Smooth muscle cell (in vitro differentiated cells): ENCODE measurements around the gene LRRC27. TPM values are rescaled to one million over a fixed set of nuclear protein-coding genes. Genes with fewer than 3 reads are reported as not detected.

Experiments
- DNase-seq: peaks from one replicate; lab custom pipeline; 2025; ENCODE audit not compliant: unreplicated experiment; lab: John Stamatoyannopoulos, UW
- H2AFZ ChIP-seq: fragments of 200-600 bp; sonication (generic); 2 replicates; pipeline ENCODE4 v1.6.0; 2016; ENCODE audit warnings: antibody characterized with exemption, low read depth, mild to moderate bottlenecking
- H3F3A ChIP-seq: fragments of 200-600 bp; sonication (generic); 2 replicates; pipeline ENCODE4 v1.6.0; 2017; ENCODE audit warnings: antibody characterized with exemption, low read depth
- H3K27ac ChIP-seq: fragments of 200-600 bp; sonication (generic); 2 replicates; pipeline ENCODE4 v1.5.1; 2016; ENCODE audit warnings: low read depth, mild to moderate bottlenecking
- H3K27me3 ChIP-seq: fragments of 200-600 bp; sonication (generic); 2 replicates; pipeline ENCODE4 v1.6.1; 2016; ENCODE audit warnings: low read depth, mild to moderate bottlenecking
- H3K36me3 ChIP-seq: fragments of 200-600 bp; sonication (generic); 2 replicates; pipeline ENCODE4 v1.5.1; 2016; ENCODE audit warnings: low read depth
- H3K4me1 ChIP-seq: fragments of 200-600 bp; sonication (generic); 2 replicates; pipeline ENCODE4 v1.5.1; 2016; ENCODE audit warnings: low read depth
- H3K4me2 ChIP-seq: fragments of 200-600 bp; sonication (generic); 2 replicates; pipeline ENCODE4 v1.6.0; 2016; ENCODE audit warnings: mild to moderate bottlenecking
- H3K4me3 ChIP-seq: fragments of 200-600 bp; sonication (generic); 2 replicates; pipeline ENCODE4 v1.5.1; 2016; ENCODE audit warnings: mild to moderate bottlenecking
- H3K79me2 ChIP-seq: fragments of 200-600 bp; sonication (generic); 2 replicates; pipeline ENCODE4 v1.6.0; 2016; ENCODE audit warnings: low read depth, mild to moderate bottlenecking
- H3K9ac ChIP-seq: fragments of 200-600 bp; sonication (generic); 2 replicates; pipeline ENCODE4 v1.6.0; 2016; ENCODE audit warnings: low read depth
- H3K9me3 ChIP-seq: fragments of 200-600 bp; sonication (generic); replicated peaks from 2 replicates; pipeline ENCODE4 v1.5.1; 2016; ENCODE audit warnings: low read depth
- H4K20me1 ChIP-seq: fragments of 200-600 bp; sonication (generic); 2 replicates; pipeline ENCODE4 v1.6.0; 2016; ENCODE audit warnings: low read depth
- WGBS: methylation state at CpG from one replicate; pipeline ENCODE4 v1.1.7; 2016; ENCODE audit warnings: low lambda C conversion rate; 5-methylcytosine and 5-hydroxymethylcytosine counted together
- polyA plus RNA-seq: library from polyadenylated mRNA; unstranded; fragments of >200 nt; fragmentation: Nextera tagmentation; extraction: Ambion mirVana; gene quantifications from 2 replicates; pipeline ENCODE4 v1.2.1, GENCODE V29; 2016
- total RNA-seq: library from RNA; depleted of rRNA; stranded (reverse); fragments of >200 nt; gene quantifications from 2 replicates; pipeline ENCODE4 v1.2.3, GENCODE V29; 2014
- TF ChIP-seq, protein P1 (sequence below): fragments of 200-600 bp; sonication (generic); IDR thresholded peaks from 2 replicates; pipeline ENCODE4 v1.5.1; 2017; ENCODE audit warnings: borderline replicate concordance, mild to moderate bottlenecking, antibody characterized with exemption; ENCODE audit not compliant: insufficient read depth, poor library complexity, severe bottlenecking

LRRC27 gene
- total and polyA plus RNA-seq, 2 experiments from 2014 or later = 7.6 to 11.5 TPM

DNA sequence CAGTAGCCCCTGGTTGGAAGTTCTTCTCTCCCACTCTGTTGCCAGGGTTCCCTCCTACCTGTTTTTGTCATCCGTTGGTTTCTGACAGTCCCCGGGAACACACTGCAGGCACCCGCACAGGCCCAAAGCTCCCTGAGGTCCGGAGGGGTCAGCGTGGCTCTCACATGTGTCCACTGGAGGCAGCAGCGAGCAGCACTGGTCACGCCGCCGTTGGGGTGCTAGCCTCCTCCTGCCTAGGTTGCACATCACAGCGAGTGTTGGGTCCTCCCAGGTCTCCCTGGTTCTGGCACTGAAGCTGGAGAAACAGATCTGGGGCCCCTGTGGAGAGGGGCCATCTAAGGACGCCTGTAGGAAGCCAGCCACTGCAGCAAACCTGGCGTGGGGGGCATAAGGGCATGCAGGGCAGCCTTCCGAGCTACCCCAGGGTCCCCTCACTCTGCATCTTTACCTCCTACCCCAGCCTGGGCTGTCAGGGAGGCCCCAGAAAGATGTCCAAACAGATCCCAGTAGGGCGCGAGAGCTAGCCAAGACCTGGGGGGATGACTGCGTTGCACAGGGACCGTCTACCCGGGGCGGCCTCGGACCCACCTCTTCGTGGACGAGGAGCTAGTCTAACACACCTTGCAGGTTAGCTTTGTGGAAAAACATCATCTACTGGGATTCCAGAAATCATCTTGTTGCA, 28.9 kb downstream of the LRRC27 start:
- H3K36me3 ChIP-seq = no peaks in the 10 kb centered on the region
- 65% methylated on average over 22 of the region's 22 CpGs for WGBS
- no peak for DNase-seq

DNA sequence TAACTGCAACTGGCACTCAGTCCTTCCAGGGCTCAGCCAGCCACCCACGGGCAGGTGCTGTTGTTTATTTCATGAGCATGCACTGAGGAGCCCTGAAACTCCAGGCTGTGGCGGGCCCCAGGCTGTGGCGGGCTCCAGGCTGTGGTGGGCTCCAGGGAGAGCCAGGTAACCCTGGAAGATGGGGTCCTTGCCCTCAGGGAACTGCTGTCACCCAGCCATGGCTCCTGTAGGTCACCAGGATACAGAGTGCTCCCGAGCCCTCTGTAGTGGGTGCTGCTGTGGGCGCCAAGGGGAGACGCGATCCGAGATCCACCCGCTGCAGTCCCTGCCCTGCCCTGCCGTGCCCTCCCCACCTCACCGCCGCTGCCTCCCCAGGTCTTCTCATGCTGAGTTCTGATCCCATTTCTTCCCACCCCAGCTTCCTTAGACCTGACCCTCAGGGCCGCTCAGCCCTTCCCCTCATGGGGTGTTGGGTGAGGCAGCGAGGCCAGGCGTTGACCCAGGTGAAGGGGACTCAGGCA, 29.6 kb downstream of the LRRC27 start:
- Histone ChIP-seq H3K9ac (no peak overlapping the region), H3K27ac (no peak overlapping the region), H3K9me3 (no peaks in the 10 kb centered on the region), H3K4me1 (no peaks in the 10 kb centered on the region), H3K36me3 (no peaks in the 10 kb centered on the region), H3K4me3 (no peak overlapping the region), H4K20me1 (no peaks in the 10 kb centered on the region), H2AFZ (no peak overlapping the region), H3K4me2 (no peak overlapping the region), H3K27me3 (no peaks in the 10 kb centered on the region), H3K79me2 (no peaks in the 10 kb centered on the region), H3F3A (peaks cover 4% of the 10 kb centered on the region)
- no peak for DNase-seq
- TF ChIP-seq, protein P1, sequence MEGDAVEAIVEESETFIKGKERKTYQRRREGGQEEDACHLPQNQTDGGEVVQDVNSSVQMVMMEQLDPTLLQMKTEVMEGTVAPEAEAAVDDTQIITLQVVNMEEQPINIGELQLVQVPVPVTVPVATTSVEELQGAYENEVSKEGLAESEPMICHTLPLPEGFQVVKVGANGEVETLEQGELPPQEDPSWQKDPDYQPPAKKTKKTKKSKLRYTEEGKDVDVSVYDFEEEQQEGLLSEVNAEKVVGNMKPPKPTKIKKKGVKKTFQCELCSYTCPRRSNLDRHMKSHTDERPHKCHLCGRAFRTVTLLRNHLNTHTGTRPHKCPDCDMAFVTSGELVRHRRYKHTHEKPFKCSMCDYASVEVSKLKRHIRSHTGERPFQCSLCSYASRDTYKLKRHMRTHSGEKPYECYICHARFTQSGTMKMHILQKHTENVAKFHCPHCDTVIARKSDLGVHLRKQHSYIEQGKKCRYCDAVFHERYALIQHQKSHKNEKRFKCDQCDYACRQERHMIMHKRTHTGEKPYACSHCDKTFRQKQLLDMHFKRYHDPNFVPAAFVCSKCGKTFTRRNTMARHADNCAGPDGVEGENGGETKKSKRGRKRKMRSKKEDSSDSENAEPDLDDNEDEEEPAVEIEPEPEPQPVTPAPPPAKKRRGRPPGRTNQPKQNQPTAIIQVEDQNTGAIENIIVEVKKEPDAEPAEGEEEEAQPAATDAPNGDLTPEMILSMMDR = no peak
- 92% methylated on average over 9 of the region's 15 CpGs for WGBS

More for the DNA sequence above, 28.9 kb downstream of the LRRC27 start:
- Histone ChIP-seq H3F3A (peaks cover 4% of the 10 kb centered on the region), H3K4me1 (no peaks in the 10 kb centered on the region), H3K27ac (no peak overlapping the region), H3K4me3 (no peak overlapping the region), H3K9ac (no peak overlapping the region), H3K79me2 (no peaks in the 10 kb centered on the region), H2AFZ (no peak overlapping the region), H3K9me3 (no peaks in the 10 kb centered on the region), H3K27me3 (no peaks in the 10 kb centered on the region), H3K4me2 (no peak overlapping the region), H4K20me1 (no peaks in the 10 kb centered on the region)
- TF ChIP-seq, protein P1 = peak; percentile 41

DNA sequence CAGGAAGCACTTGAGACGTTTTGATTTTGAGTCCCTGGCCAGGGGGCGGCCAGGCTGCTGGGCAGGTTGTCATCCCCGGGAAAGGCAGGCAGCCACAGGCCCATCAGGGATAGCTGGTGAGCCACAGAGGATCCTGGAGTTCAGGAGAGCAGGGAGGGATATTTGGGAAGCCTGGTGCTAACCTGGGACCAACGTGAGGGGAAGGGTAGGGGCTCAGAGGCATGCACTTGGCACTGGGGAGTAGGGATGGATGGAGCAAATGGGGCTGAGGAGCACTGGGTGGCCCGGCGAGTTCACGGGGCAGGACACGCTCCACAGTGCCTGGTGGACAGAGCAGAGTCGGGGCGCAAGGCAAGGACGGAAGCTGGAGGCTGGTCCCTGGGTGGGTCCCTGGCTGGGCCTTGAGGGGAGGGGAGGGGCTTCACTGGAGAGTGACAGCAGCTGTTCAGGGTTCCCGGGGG, 30.2 kb downstream of the LRRC27 start:
- Histone ChIP-seq H3K4me1 (no peaks in the 10 kb centered on the region), H3K79me2 (no peaks in the 10 kb centered on the region), H4K20me1 (no peaks in the 10 kb centered on the region), H3K4me3 (no peak overlapping the region), H3K9me3 (no peaks in the 10 kb centered on the region), H3K27me3 (no peaks in the 10 kb centered on the region), H3K36me3 (no peaks in the 10 kb centered on the region), H3F3A (peaks cover 4% of the 10 kb centered on the region), H3K4me2 (no peak overlapping the region), H3K27ac (no peak overlapping the region), H2AFZ (no peak overlapping the region), H3K9ac (no peak overlapping the region)
- DNase-seq = no peak
- TF ChIP-seq, protein P1 = no peak
- WGBS = 89% methylated on average over 11 of the region's 12 CpGs

DNA sequence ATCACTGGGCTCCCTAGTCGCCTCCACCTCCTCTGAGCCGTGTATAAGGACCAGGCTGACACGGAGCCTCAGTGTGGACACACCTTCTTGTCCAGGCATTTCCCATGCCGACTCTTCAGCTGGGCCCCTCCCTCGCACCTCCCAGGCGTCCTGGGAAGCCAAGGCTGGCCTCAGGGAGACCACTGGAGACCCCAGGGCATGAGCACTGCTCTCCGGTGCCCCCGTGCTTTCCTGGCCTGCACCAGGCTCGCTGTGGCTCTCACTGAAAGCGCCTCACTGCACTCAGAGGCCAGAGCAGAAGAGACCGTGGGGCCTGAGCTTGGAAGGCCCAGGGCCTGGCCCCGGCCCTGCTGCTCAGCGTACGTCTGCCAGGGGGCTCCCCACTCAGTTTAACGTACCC, 31.4 kb downstream of the LRRC27 start:
- Histone ChIP-seq H3K4me3 (no peak overlapping the region), H2AFZ (no peak overlapping the region), H4K20me1 (no peaks in the 10 kb centered on the region), H3K4me2 (no peak overlapping the region), H3K36me3 (no peaks in the 10 kb centered on the region), H3K9me3 (no peaks in the 10 kb centered on the region), H3K79me2 (no peaks in the 10 kb centered on the region), H3K27me3 (no peaks in the 10 kb centered on the region), H3K4me1 (no peaks in the 10 kb centered on the region), H3K27ac (no peak overlapping the region), H3K9ac (no peak overlapping the region), H3F3A (peaks cover 4% of the 10 kb centered on the region)
- TF ChIP-seq, protein P1 = no peak
- WGBS = 82% methylated on average over 15 of the region's 15 CpGs
- no peak for DNase-seq
